Activated CD4-positive, alpha-beta T cell treated with anti-CD3 and anti-CD28 coated beads, Interleukin-2, amount 10 ng/mL, durations not matched to agents 7 days and 5 days (primary cell): Measurements from ENCODE around the gene MYMK. TPM values are rescaled to one million over a fixed set of nuclear protein-coding genes. Genes with fewer than 3 reads are reported as not detected.

Experiments
- CTCF ChIA-PET: fragments of 350-600 bp; sonication (Branson Sonifier 250); formaldehyde crosslinking; loops from one replicate; lab custom pipeline; 2021; ENCODE audit warnings: antibody characterized with exemption; lab: Charles Lee
- POLR2A ChIA-PET: fragments of 350-600 bp; sonication (Branson Sonifier 250); formaldehyde crosslinking; loops from one replicate; lab custom pipeline; 2021; ENCODE audit warnings: antibody characterized with exemption; lab: Charles Lee
- DNase-seq: peaks from one replicate; pipeline ENCODE4 v3.0.0-alpha.2; 2020
- H3K27ac Mint-ChIP-seq: one replicate; pipeline ENCODE4 v1.8.0; 2021; ENCODE audit warnings: mild to moderate bottlenecking, moderate library complexity, mixed read lengths
- H3K27me3 Mint-ChIP-seq: one replicate; pipeline ENCODE4 v1.8.0; 2021; ENCODE audit warnings: mixed read lengths
- H3K36me3 Mint-ChIP-seq: one replicate; pipeline ENCODE4 v1.8.0; 2021; ENCODE audit warnings: low read depth, mixed read lengths
- H3K4me1 Mint-ChIP-seq: one replicate; pipeline ENCODE4 v1.8.0; 2021; ENCODE audit warnings: mixed read lengths
- H3K4me3 Mint-ChIP-seq: one replicate; pipeline ENCODE4 v1.8.0; 2021; ENCODE audit warnings: mild to moderate bottlenecking, moderate library complexity, mixed read lengths
- H3K9me3 Mint-ChIP-seq: one replicate; pipeline ENCODE4 v1.8.0; 2021; ENCODE audit warnings: mixed read lengths
- total RNA-seq, 2 experiments: library from RNA; stranded (reverse); gene quantifications; one replicate each; pipeline ENCODE4 v1.2.3, GENCODE V29; 2021

The MYMK gene
- total RNA-seq, 2 experiments from 2014 or later, result not detected

GRCh38 chr9:133507246-133507965 lies 17.4 kb downstream of the MYMK start:
- H3K27me3 Mint-ChIP-seq, result peaks cover 5% of the 10 kb centered on the region
- H3K4me3 Mint-ChIP-seq, result no peak overlapping the region
- DNase-seq, result no peak
- POLR2A ChIA-PET, result no interaction called here
- no peak overlapping the region for H3K27ac Mint-ChIP-seq
- H3K36me3 Mint-ChIP-seq, result no peaks in the 10 kb centered on the region
- H3K9me3 Mint-ChIP-seq, result peaks cover 3% of the 10 kb centered on the region
- H3K4me1 Mint-ChIP-seq, result peaks cover 16% of the 10 kb centered on the region
- CTCF ChIA-PET, result no interaction called here

- CTCF ChIA-PET, result no interaction called here
- H3K27me3 Mint-ChIP-seq, result peaks cover 5% of the 10 kb centered on the region
- H3K36me3 Mint-ChIP-seq, result no peaks in the 10 kb centered on the region
- H3K27ac Mint-ChIP-seq, result no peak overlapping the region
- peaks cover 16% of the 10 kb centered on the region for H3K4me1 Mint-ChIP-seq
- no peak for DNase-seq
- POLR2A ChIA-PET, result no interaction called here
- H3K4me3 Mint-ChIP-seq, result no peak overlapping the region
- peaks cover 10% of the 10 kb centered on the region for H3K9me3 Mint-ChIP-seq
These were observed 18.1 kb downstream of the MYMK start for GRCh38 chr9:133506653-133507038.

- Mint-ChIP-seq H3K4me1 (peaks cover 16% of the 10 kb centered on the region), H3K27ac (no peak overlapping the region), H3K9me3 (peaks cover 15% of the 10 kb centered on the region), H3K36me3 (peaks cover 2% of the 10 kb centered on the region), H3K4me3 (no peak overlapping the region), H3K27me3 (peaks cover 5% of the 10 kb centered on the region)
- ChIA-PET CTCF (no interaction called here), POLR2A (no interaction called here)
- no peak for DNase-seq
These were observed 18.7 kb downstream of the MYMK start for GRCh38 chr9:133505901-133506652.

- Mint-ChIP-seq H3K4me3 (no peak overlapping the region), H3K9me3 (peaks cover 21% of the 10 kb centered on the region), H3K4me1 (peaks cover 14% of the 10 kb centered on the region), H3K36me3 (peaks cover 2% of the 10 kb centered on the region), H3K27ac (no peak overlapping the region), H3K27me3 (peaks cover 5% of the 10 kb centered on the region)
- POLR2A ChIA-PET, result no interaction called here
- no peak for DNase-seq
- CTCF ChIA-PET, result no interaction called here
These were observed 19.5 kb downstream of the MYMK start for GRCh38 chr9:133505186-133505830.

GRCh38 chr9:133502112-133502511 lies 22.6 kb downstream of the MYMK start:
- no peak overlapping the region for H3K27ac Mint-ChIP-seq
- H3K4me1 Mint-ChIP-seq, result no peaks in the 10 kb centered on the region
- POLR2A ChIA-PET, result no interaction called here
- H3K9me3 Mint-ChIP-seq, result peaks cover 21% of the 10 kb centered on the region
- no peak for DNase-seq
- peaks cover 7% of the 10 kb centered on the region for H3K27me3 Mint-ChIP-seq
- H3K4me3 Mint-ChIP-seq, result no peak overlapping the region
- CTCF ChIA-PET, result no interaction called here
- peaks cover 2% of the 10 kb centered on the region for H3K36me3 Mint-ChIP-seq

- peaks cover 2% of the 10 kb centered on the region for H3K36me3 Mint-ChIP-seq
These were observed 24.9 kb downstream of the MYMK start for GRCh38 chr9:133499892-133500270.

GRCh38 chr9:133499132-133499891 lies 25.4 kb downstream of the MYMK start:
- no peak overlapping the region for H3K27ac Mint-ChIP-seq
- peaks cover 7% of the 10 kb centered on the region for H3K27me3 Mint-ChIP-seq
- H3K4me3 Mint-ChIP-seq, result no peak overlapping the region
- CTCF ChIA-PET, result interaction anchor here (0.6 to 1.7 kb wide), 2 partner anchors 13 to 734 kb away, joined by 3 to 5 read pairs; no protein-coding TSS in a partner anchor
- peaks cover 2% of the 10 kb centered on the region for H3K36me3 Mint-ChIP-seq
- no peak for DNase-seq
- peaks cover 21% of the 10 kb centered on the region for H3K9me3 Mint-ChIP-seq
- H3K4me1 Mint-ChIP-seq, result no peaks in the 10 kb centered on the region
- POLR2A ChIA-PET, result no interaction called here

More at GRCh38 chr9:133499892-133500270, 24.9 kb downstream of the MYMK start:
- DNase-seq, result no peak
- Mint-ChIP-seq H3K27ac (no peak overlapping the region), H3K4me3 (no peak overlapping the region), H3K4me1 (no peaks in the 10 kb centered on the region), H3K27me3 (peaks cover 7% of the 10 kb centered on the region), H3K9me3 (peaks cover 21% of the 10 kb centered on the region)
- ChIA-PET CTCF (interaction anchor here (1.7 to 1.8 kb wide), 2 partner anchors 10 to 14 kb away, joined by 3 to 5 read pairs; no protein-coding TSS in a partner anchor), POLR2A (no interaction called here)

GRCh38 chr9:133496861-133497842 lies 27.6 kb downstream of the MYMK start:
- no peak overlapping the region for H3K27ac Mint-ChIP-seq
- H3K9me3 Mint-ChIP-seq, result peaks cover 15% of the 10 kb centered on the region
- H3K4me1 Mint-ChIP-seq, result no peaks in the 10 kb centered on the region
- POLR2A ChIA-PET, result no interaction called here
- DNase-seq, result no peak
- CTCF ChIA-PET, result interaction anchor here (1.4 kb wide), 1 partner anchor 19 kb away, joined by 6 read pairs; the partner anchor contains the start of gene SLC2A6
- peaks cover 2% of the 10 kb centered on the region for H3K27me3 Mint-ChIP-seq
- H3K36me3 Mint-ChIP-seq, result peaks cover 2% of the 10 kb centered on the region
- no peak overlapping the region for H3K4me3 Mint-ChIP-seq

- ChIA-PET CTCF (interaction anchor here (1.3 to 1.6 kb wide), 3 partner anchors 9 to 38 kb away, joined by 3 to 7 read pairs (median 6); partner anchors contain the start of gene SLC2A6), POLR2A (interaction anchor here (0.6 kb wide), 1 partner anchor 248 kb away, joined by 3 read pairs; no protein-coding TSS in a partner anchor)
- peaks cover 2% of the 10 kb centered on the region for H3K27me3 Mint-ChIP-seq
- DNase-seq, result no peak
- no peaks in the 10 kb centered on the region for H3K4me1 Mint-ChIP-seq
- no peaks in the 10 kb centered on the region for H3K36me3 Mint-ChIP-seq
- no peak overlapping the region for H3K27ac Mint-ChIP-seq
- H3K9me3 Mint-ChIP-seq, result peaks cover under 1% of the 10 kb centered on the region
- no peak overlapping the region for H3K4me3 Mint-ChIP-seq
These were observed 29.1 kb downstream of the MYMK start for GRCh38 chr9:133495327-133496293.

GRCh38 chr9:133494636-133495326 lies 30.0 kb downstream of the MYMK start:
- Mint-ChIP-seq H3K9me3 (no peaks in the 10 kb centered on the region), H3K36me3 (no peaks in the 10 kb centered on the region), H3K27ac (no peak overlapping the region), H3K27me3 (no peaks in the 10 kb centered on the region), H3K4me1 (no peaks in the 10 kb centered on the region), H3K4me3 (no peak overlapping the region)
- no peak for DNase-seq
- CTCF ChIA-PET, result interaction anchor here (1.3 to 1.6 kb wide), 2 partner anchors 8 to 37 kb away, joined by 3 to 7 read pairs; no protein-coding TSS in a partner anchor
- POLR2A ChIA-PET, result no interaction called here
